Neuronal stem cell (in vitro differentiated cells): ENCODE measurements around the gene BAD.
A peak's percentile ranks its signal among the peaks of the same experiment; 100 is the strongest.

Experiments used
- DNase-seq: peaks from one replicate; pipeline ENCODE4 v3.0.0-alpha.2; 2013; ENCODE audit warnings: low spot score
- H2AFZ ChIP-seq: one replicate; pipeline ENCODE4 v1.6.1; 2013; ENCODE audit warnings: mild to moderate bottlenecking, low read length, inconsistent platforms
- H2AK5ac ChIP-seq: 2 replicates; pipeline ENCODE4 v1.6.1; 2013; ENCODE audit warnings: low read depth, mild to moderate bottlenecking, inconsistent platforms, low read length, moderate library complexity, mixed read lengths
- H2BK120ac ChIP-seq: 2 replicates; pipeline ENCODE4 v1.6.1; 2013; ENCODE audit warnings: low read depth, mild to moderate bottlenecking, inconsistent platforms, low read length, moderate library complexity, mixed read lengths
- H2BK12ac ChIP-seq: one replicate; pipeline ENCODE4 v1.6.1; 2013; ENCODE audit warnings: low read length, inconsistent platforms
- H2BK15ac ChIP-seq: 2 replicates; pipeline ENCODE4 v1.6.1; 2013; ENCODE audit warnings: mild to moderate bottlenecking, low read length, inconsistent platforms, mixed read lengths
- H2BK5ac ChIP-seq: one replicate; pipeline ENCODE4 v1.6.1; 2013; ENCODE audit warnings: inconsistent platforms, mild to moderate bottlenecking, low read length, moderate library complexity
- H3K14ac ChIP-seq: one replicate; pipeline ENCODE4 v1.6.1; 2013; ENCODE audit warnings: low read length, inconsistent platforms
- H3K18ac ChIP-seq: 2 replicates; pipeline ENCODE4 v1.6.1; 2013; ENCODE audit warnings: low read length, inconsistent platforms
- H3K23ac ChIP-seq: 2 replicates; pipeline ENCODE4 v1.6.1; 2013; ENCODE audit warnings: low read depth, mild to moderate bottlenecking, mixed read lengths, low read length, inconsistent platforms; ENCODE audit not compliant: poor library complexity
- H3K27ac ChIP-seq: replicated peaks from 3 replicates; pipeline ENCODE4 v1.5.1; 2013; ENCODE audit warnings: low read length, inconsistent platforms
- H3K27me3 ChIP-seq, 3 experiments: 2 replicates each; pipeline ENCODE4 v1.6.1; 2013; ENCODE audit warnings: low read length in 3 of 3, mild to moderate bottlenecking in 2 of 3, inconsistent platforms in 1 of 3, low read depth in 1 of 3, mixed read lengths in 1 of 3, moderate library complexity in 1 of 3; ENCODE audit not compliant: control insufficient read depth in 3 of 3, insufficient read depth in 3 of 3
- H3K36me3 ChIP-seq, 2 donors: replicated peaks in 1 of 2; 2 replicates each; pipeline ENCODE4 v1.6.1; 2013; ENCODE audit warnings: low read length in 2 of 2; ENCODE audit not compliant: control insufficient read depth in 2 of 2, insufficient read depth in 2 of 2
- H3K4ac ChIP-seq: 2 replicates; pipeline ENCODE4 v1.6.1; 2013; ENCODE audit warnings: inconsistent platforms, mild to moderate bottlenecking, low read length, moderate library complexity
- H3K4me1 ChIP-seq, 2 donors: 1 replicate in 1 of 2; 2 replicates in 1 of 2; pipeline ENCODE4 v1.6.1; 2013; ENCODE audit warnings: low read length in 2 of 2, low read depth in 1 of 2; ENCODE audit not compliant: control insufficient read depth in 2 of 2, insufficient read depth in 1 of 2
- H3K4me2 ChIP-seq: one replicate; pipeline ENCODE4 v1.6.1; 2013; ENCODE audit warnings: mild to moderate bottlenecking, low read length, inconsistent platforms; ENCODE audit not compliant: insufficient read depth, poor library complexity, severe bottlenecking
- H3K4me3 ChIP-seq, 2 donors: 2 replicates each; pipeline ENCODE4 v1.5.1; 2013; ENCODE audit warnings: low read length in 2 of 2, mild to moderate bottlenecking in 2 of 2, inconsistent platforms in 1 of 2, moderate library complexity in 1 of 2
- H3K79me1 ChIP-seq: one replicate; pipeline ENCODE4 v1.6.1; 2013; ENCODE audit warnings: low read depth, mild to moderate bottlenecking, inconsistent platforms, low read length, moderate library complexity
- H3K9ac ChIP-seq: one replicate; pipeline ENCODE4 v1.6.1; 2013; ENCODE audit warnings: mild to moderate bottlenecking, low read depth, low read length, inconsistent platforms; ENCODE audit not compliant: poor library complexity
- H3K9me3 ChIP-seq, 2 donors: replicated peaks in 1 of 2; 2 replicates each; pipeline versions ENCODE3 to v1.6.1; 2013; ENCODE audit warnings: low read length in 2 of 2, mild to moderate bottlenecking in 2 of 2, inconsistent platforms in 1 of 2, low read depth in 1 of 2, mixed read lengths in 1 of 2, moderate library complexity in 1 of 2; ENCODE audit not compliant: control insufficient read depth in 2 of 2, insufficient read depth in 1 of 2
- H4K8ac ChIP-seq: one replicate; pipeline ENCODE4 v1.6.1; 2013; ENCODE audit warnings: low read depth, mild to moderate bottlenecking, inconsistent platforms, low read length, moderate library complexity
- H4K91ac ChIP-seq: one replicate; pipeline ENCODE4 v1.6.1; 2013; ENCODE audit warnings: low read length, low read depth, mild to moderate bottlenecking, inconsistent platforms; ENCODE audit not compliant: poor library complexity
- WGBS, 2 donors: extraction: QIAGEN DNeasy Blood & Tissue Kit; methylation state at CpG; one replicate each; pipeline ENCODE4 v1.1.7; 2013; ENCODE audit warnings: missing lambda C conversion rate in 2 of 2, mixed read lengths in 1 of 2; ENCODE audit not compliant: insufficient read length in 2 of 2, insufficient replicate concordance in 1 of 2; ENCODE audit errors: extremely low coverage in 2 of 2; 5-methylcytosine and 5-hydroxymethylcytosine counted together

Gene BAD

DNA sequence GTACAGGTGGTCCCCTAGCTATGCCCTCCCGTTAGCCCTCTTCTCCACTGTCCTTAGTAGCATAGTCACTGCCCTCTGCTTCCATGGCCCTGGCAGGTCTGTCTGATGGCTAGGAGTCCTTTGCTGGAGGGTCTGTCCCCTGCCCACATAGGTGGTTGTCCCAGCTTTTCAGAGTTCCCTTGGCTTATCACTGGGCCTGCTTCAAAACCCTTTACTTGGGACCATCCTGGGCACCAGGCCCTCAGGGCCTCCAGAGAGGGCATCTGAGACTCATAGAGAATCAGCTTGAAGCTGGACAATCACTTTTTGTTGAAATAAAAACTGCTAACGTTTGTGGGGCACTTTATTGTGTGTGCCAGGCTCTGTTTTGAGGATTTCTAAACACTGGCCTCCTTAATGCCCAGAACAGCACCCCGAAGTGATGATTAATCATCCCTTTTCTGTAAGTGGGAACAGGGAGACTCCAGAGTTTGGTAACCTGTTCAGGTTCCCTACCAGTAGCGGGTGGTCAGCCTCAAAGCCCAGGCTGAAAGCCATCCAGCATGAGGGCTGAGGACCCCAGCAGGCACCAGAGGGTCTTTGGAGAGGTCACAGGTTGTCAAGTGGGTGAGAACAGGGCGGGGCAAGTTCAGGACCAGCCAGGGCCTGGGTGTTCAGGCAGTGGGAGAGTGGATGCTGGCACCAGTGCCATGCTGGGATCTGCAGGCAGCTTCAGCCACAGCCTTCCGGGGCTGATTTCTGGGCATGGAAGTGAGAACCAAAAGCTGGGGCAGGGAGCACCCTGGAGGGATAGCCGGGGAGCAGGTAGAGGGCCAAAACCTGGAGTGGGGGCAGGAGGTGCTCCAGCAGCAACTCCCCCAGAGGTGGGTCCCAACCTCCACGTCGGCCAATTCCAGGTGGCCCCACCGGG, 6.1 kb upstream of the BAD start:
- Histone ChIP-seq H4K91ac (no peak overlapping the region), H2BK5ac (no peak overlapping the region), H3K23ac (peak overlapping the region; percentile 76), H3K4me2 (no peak overlapping the region), H3K9me3 (no peaks in the 10 kb centered on the region), H2AFZ (no peak overlapping the region), H3K4me1 (peaks cover 12 to 13% of the 10 kb centered on the region in 2 donors), H3K36me3 (no peaks in the 10 kb centered on the region), H3K9ac (no peak overlapping the region), H3K18ac (peak overlapping the region; percentile 19), H3K27ac (no peak overlapping the region), H3K79me1 (peaks cover 2% of the 10 kb centered on the region), H2BK15ac (peak overlapping the region; percentile 15), H2AK5ac (no peak overlapping the region), H2BK12ac (no peak overlapping the region), H4K8ac (no peak overlapping the region), H3K4me3 (no peak overlapping the region), H3K4ac (no peak overlapping the region), H3K14ac (peak overlapping the region; percentile 47), H2BK120ac (no peak overlapping the region), H3K27me3 (peaks cover 32 to 63% (median 62%) of the 10 kb centered on the region in 3 experiments)
- no CpG with 5 or more reads among the region's 10 CpGs for WGBS, 2 donors
- DNase-seq, result no peak

DNA sequence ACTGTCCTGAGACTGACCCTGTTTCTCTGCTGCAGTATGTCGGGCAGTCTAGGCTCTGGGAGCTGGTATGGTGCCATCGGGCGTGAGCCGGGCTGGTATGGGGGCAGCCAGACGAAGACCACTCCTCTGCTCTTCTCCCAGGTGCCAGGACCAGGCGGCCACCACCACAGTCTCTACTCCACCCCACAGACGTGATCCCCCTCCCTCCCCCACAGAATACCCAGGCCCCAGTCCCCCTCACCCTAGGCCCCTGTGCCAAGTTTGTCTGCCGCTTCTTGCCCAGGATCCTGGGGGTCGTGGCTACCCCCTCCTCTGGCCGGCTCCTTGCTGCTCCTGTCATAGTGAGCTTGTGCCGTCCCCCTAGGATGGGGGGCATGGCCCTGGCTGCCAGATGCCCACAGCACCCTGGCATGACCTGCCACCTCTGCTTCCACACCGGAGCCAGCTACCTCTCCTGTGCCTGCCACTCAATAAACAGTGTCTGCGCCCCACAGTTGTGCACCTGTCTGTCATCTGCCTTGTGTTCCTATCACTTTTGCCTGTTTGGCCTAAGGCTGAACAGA, 4.6 kb upstream of the BAD start:
- WGBS, 2 donors, result no CpG with 5 or more reads among the region's 13 CpGs
- DNase-seq, result no peak
- H3K27me3 ChIP-seq, result peaks cover 32 to 49% (median 49%) of the 10 kb centered on the region in 3 experiments

DNA sequence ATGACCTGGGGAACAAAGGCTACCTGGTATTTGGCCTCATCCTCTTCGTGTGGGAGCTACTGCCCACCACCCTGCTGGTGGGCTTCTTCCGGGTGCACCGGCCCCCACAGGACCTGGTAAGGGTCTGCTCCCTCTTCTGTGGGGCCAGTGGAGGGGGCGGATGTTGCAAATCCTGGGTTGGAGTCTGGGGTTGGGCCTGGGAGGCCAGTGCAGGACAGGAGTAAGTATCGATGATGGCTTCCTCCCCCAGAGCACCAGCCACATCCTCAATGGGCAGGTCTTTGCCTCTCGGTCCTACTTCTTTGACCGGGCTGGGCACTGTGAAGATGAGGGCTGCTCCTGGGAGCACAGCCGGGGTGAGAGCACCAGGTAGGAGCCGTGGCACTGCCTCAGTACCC, 3.9 kb upstream of the BAD start:
- no peaks in the 10 kb centered on the region for H3K9me3 ChIP-seq
- no peak overlapping the region for H4K8ac ChIP-seq
- no peak overlapping the region for H2BK5ac ChIP-seq
- peak overlapping the region; percentile 44 for H3K9ac ChIP-seq
- no peak overlapping the region for H3K14ac ChIP-seq
- no peak overlapping the region for H2BK120ac ChIP-seq
- peaks cover 4% of the 10 kb centered on the region for H3K79me1 ChIP-seq
- H3K23ac ChIP-seq, result peak overlapping the region; percentile 34
- peaks cover 29 to 42% (median 41%) of the 10 kb centered on the region in 3 experiments for H3K27me3 ChIP-seq
- H3K18ac ChIP-seq, result no peak overlapping the region
- no peak overlapping the region for H3K4me2 ChIP-seq
- H2AK5ac ChIP-seq, result peak overlapping the region; percentile 84
- peaks cover 9 to 10% of the 10 kb centered on the region in 2 donors for H3K4me1 ChIP-seq
- no peak overlapping the region for H2BK12ac ChIP-seq
- peaks cover 0 to under 1% of the 10 kb centered on the region in 2 donors for H3K36me3 ChIP-seq
- no peak overlapping the region for H2AFZ ChIP-seq
- H3K4me3 ChIP-seq, result no peak overlapping the region
- H3K4ac ChIP-seq, result no peak overlapping the region
- no peak for DNase-seq
- WGBS, 2 donors, result no CpG with 5 or more reads among the region's 9 CpGs
- H2BK15ac ChIP-seq, result no peak overlapping the region
- no peak overlapping the region for H4K91ac ChIP-seq
- no peak overlapping the region for H3K27ac ChIP-seq

More for the DNA sequence above, 4.6 kb upstream of the BAD start:
- no peak overlapping the region for H3K9ac ChIP-seq
- no peak overlapping the region for H3K18ac ChIP-seq
- peak overlapping the region; percentile 56 for H2AK5ac ChIP-seq
- peaks cover 6 to 7% of the 10 kb centered on the region in 2 donors for H3K4me1 ChIP-seq
- peaks cover 2% of the 10 kb centered on the region for H3K79me1 ChIP-seq
- no peak overlapping the region for H3K4me2 ChIP-seq
- no peak overlapping the region for H2BK5ac ChIP-seq
- H3K4me3 ChIP-seq, result no peak overlapping the region
- H4K8ac ChIP-seq, result no peak overlapping the region
- H3K23ac ChIP-seq, result peak overlapping the region; percentile 31
- H3K27ac ChIP-seq, result no peak overlapping the region
- H2BK120ac ChIP-seq, result no peak overlapping the region
- H3K9me3 ChIP-seq, result no peaks in the 10 kb centered on the region
- no peaks in the 10 kb centered on the region for H3K36me3 ChIP-seq
- no peak overlapping the region for H3K4ac ChIP-seq
- H2BK12ac ChIP-seq, result no peak overlapping the region
- H2BK15ac ChIP-seq, result no peak overlapping the region
- H2AFZ ChIP-seq, result no peak overlapping the region
- peak overlapping the region; percentile 38 for H3K14ac ChIP-seq
- H4K91ac ChIP-seq, result no peak overlapping the region
